IMR-90 (cell line): ENCODE results near the gene MND1. TPM values are rescaled to one million over a fixed set of nuclear protein-coding genes. Genes with fewer than 3 reads are reported as not detected.

Experiments
- ATAC-seq: fragments of 200-7000 bp; cut with Tn5 transposase; 2 replicates; pipeline ENCODE4 v1.9.1; 2020; ENCODE audit warnings: low read depth, mild to moderate bottlenecking, moderate library complexity
- BruUV-seq: library from RNA; stranded (reverse); fragments of 400-500 nt; replicated peaks from 2 replicates; lab custom pipeline; 2021; lab: Mats Ljungman, UMichigan
- CTCF ChIA-PET: fragments of 300-600 bp; formaldehyde crosslinking; extraction: SDS; loops from one replicate; lab custom pipeline; 2021; ENCODE audit warnings: antibody characterized with exemption; lab: Yijun Ruan, JAX
- POLR2A ChIA-PET: fragments of 300-600 bp; sonication (Branson Sonifier 250); formaldehyde crosslinking; loops from one replicate; lab custom pipeline; 2022; ENCODE audit warnings: antibody characterized with exemption; ENCODE audit not compliant: unreplicated experiment; lab: Charles Lee
- DNase-seq: peaks from one replicate; pipeline ENCODE4 v3.0.0; 2013
- H2AFZ ChIP-seq: replicated peaks from 2 replicates; pipeline ENCODE3; 2013; ENCODE audit warnings: low read length, mild to moderate bottlenecking; ENCODE audit not compliant: poor library complexity
- H2AK5ac ChIP-seq: 2 replicates; pipeline ENCODE4 v1.6.1; 2013; ENCODE audit warnings: low read depth, low read length, inconsistent platforms
- H2AK9ac ChIP-seq: replicated peaks from 2 replicates; pipeline ENCODE3; 2013; ENCODE audit warnings: mild to moderate bottlenecking, low read depth, low read length, moderate library complexity; ENCODE audit not compliant: poor library complexity
- H2BK120ac ChIP-seq: 2 replicates; pipeline ENCODE4 v1.6.1; 2013; ENCODE audit warnings: low read depth, low read length, inconsistent platforms
- H2BK15ac ChIP-seq: 3 replicates; pipeline ENCODE4 v1.6.1; 2013; ENCODE audit warnings: low read depth, low read length, inconsistent platforms
- H2BK20ac ChIP-seq: 2 replicates; pipeline ENCODE4 v1.6.1; 2013; ENCODE audit warnings: low read depth, mild to moderate bottlenecking, inconsistent platforms, low read length, moderate library complexity
- H2BK5ac ChIP-seq: 2 replicates; pipeline ENCODE4 v1.6.1; 2013; ENCODE audit warnings: mild to moderate bottlenecking, low read depth, low read length, inconsistent platforms; ENCODE audit not compliant: poor library complexity, severe bottlenecking
- H3K14ac ChIP-seq: replicated peaks from 2 replicates; pipeline ENCODE4 v1.6.1; 2013; ENCODE audit warnings: low read depth, low read length, inconsistent platforms
- H3K18ac ChIP-seq: 2 replicates; pipeline ENCODE4 v1.6.1; 2013; ENCODE audit warnings: low read depth, low read length, control low read depth
- H3K23ac ChIP-seq: 2 replicates; pipeline ENCODE4 v1.6.1; 2013; ENCODE audit warnings: low read depth, low read length, inconsistent platforms
- H3K27ac ChIP-seq: 2 replicates; pipeline ENCODE4 v1.5.1; 2013; ENCODE audit warnings: mild to moderate bottlenecking, control low read depth, low read length; ENCODE audit not compliant: insufficient read depth
- H3K27me3 ChIP-seq: 2 replicates; pipeline ENCODE4 v1.6.1; 2013; ENCODE audit warnings: low read length; ENCODE audit not compliant: control insufficient read depth, insufficient read depth
- H3K36me3 ChIP-seq: 2 replicates; pipeline ENCODE4 v1.6.1; 2013; ENCODE audit warnings: low read length, mixed read lengths; ENCODE audit not compliant: control insufficient read depth, insufficient read depth
- H3K4ac ChIP-seq: 2 replicates; pipeline ENCODE4 v1.6.1; 2013; ENCODE audit warnings: low read depth, low read length, inconsistent platforms
- H3K4me1 ChIP-seq: 2 replicates; pipeline ENCODE4 v1.6.1; 2013; ENCODE audit warnings: low read length, mixed read lengths; ENCODE audit not compliant: control insufficient read depth, insufficient read depth
- H3K4me2 ChIP-seq: 2 replicates; pipeline ENCODE4 v1.6.1; 2013; ENCODE audit warnings: low read depth, mild to moderate bottlenecking, control low read depth, low read length, moderate library complexity
- H3K4me3 ChIP-seq: 2 replicates; pipeline ENCODE4 v1.5.1; 2013; ENCODE audit warnings: low read depth, mild to moderate bottlenecking, control low read depth, low read length, moderate library complexity; ENCODE audit not compliant: insufficient read depth
- H3K56ac ChIP-seq: 2 replicates; pipeline ENCODE4 v1.6.1; 2013; ENCODE audit warnings: low read length, inconsistent platforms; ENCODE audit not compliant: insufficient read depth; ENCODE audit errors: extremely low read depth
- H3K79me1 ChIP-seq, 2 experiments: 2 replicates each; pipeline ENCODE4 v1.6.1; 2013; ENCODE audit warnings: low read length in 2 of 2, inconsistent platforms in 1 of 2, low read depth in 1 of 2
- H3K9ac ChIP-seq: 2 replicates; pipeline ENCODE4 v1.6.1; 2013; ENCODE audit warnings: low read depth, low read length, control low read depth
- H3K9me1 ChIP-seq: 2 replicates; pipeline ENCODE4 v1.6.1; 2013; ENCODE audit warnings: low read length, inconsistent platforms; ENCODE audit not compliant: insufficient read depth
- H3K9me3 ChIP-seq: 2 replicates; pipeline ENCODE4 v1.6.1; 2013; ENCODE audit warnings: low read length; ENCODE audit not compliant: control insufficient read depth, insufficient read depth
- H4K20me1 ChIP-seq: 2 replicates; pipeline ENCODE4 v1.6.1; 2013; ENCODE audit warnings: low read length, inconsistent platforms; ENCODE audit not compliant: insufficient read depth
- H4K5ac ChIP-seq: 2 replicates; pipeline ENCODE4 v1.6.1; 2013; ENCODE audit warnings: mild to moderate bottlenecking, low read depth, low read length, control low read depth
- H4K8ac ChIP-seq, 2 experiments: 2 replicates each; pipeline ENCODE4 v1.6.1; 2013; ENCODE audit warnings: low read depth in 2 of 2, low read length in 2 of 2, control low read depth in 1 of 2, inconsistent platforms in 1 of 2
- H4K91ac ChIP-seq: 2 replicates; pipeline ENCODE4 v1.6.1; 2013; ENCODE audit warnings: low read depth, low read length, inconsistent platforms; ENCODE audit not compliant: insufficient read depth
- CEBPB ChIP-seq: IDR thresholded peaks from 2 replicates; pipeline ENCODE4 v1.6.1; 2012; ENCODE audit warnings: low read depth, low read length, improper control_type of control experiment
- CHD1 ChIP-seq: IDR thresholded peaks from 2 replicates; pipeline ENCODE4 v1.6.1; 2012; ENCODE audit warnings: low read depth, low read length, improper control_type of control experiment
- CTCF ChIP-seq: conservative IDR thresholded peaks from 2 replicates; pipeline ENCODE4 v1.5.1; 2012; ENCODE audit warnings: mild to moderate bottlenecking, low read depth, low read length, improper control_type of control experiment
- ELK1 ChIP-seq: fragments of 150-350 bp; IDR thresholded peaks from 2 replicates; pipeline ENCODE4 v1.6.1; 2016; ENCODE audit warnings: low read depth, mild to moderate bottlenecking, low read length, moderate library complexity, borderline replicate concordance
- FOS ChIP-seq: fragments of 150-350 bp; IDR thresholded peaks from 2 replicates; pipeline ENCODE4 v1.6.1; 2016; ENCODE audit warnings: low read depth, low read length
- POLR2A ChIP-seq: IDR thresholded peaks from 2 replicates; pipeline ENCODE4 v1.6.1; 2012; ENCODE audit warnings: mild to moderate bottlenecking, low read depth, low read length
- RAD21 ChIP-seq: IDR thresholded peaks from 2 replicates; pipeline ENCODE4 v1.6.1; 2012; ENCODE audit warnings: low read length, improper control_type of control experiment
- RFX5 ChIP-seq: IDR thresholded peaks from 2 replicates; pipeline ENCODE4 v1.8.0; 2012; ENCODE audit warnings: low read depth, mild to moderate bottlenecking, low read length, moderate library complexity
- SMC3 ChIP-seq: fragments of 150-350 bp; IDR thresholded peaks from 2 replicates; pipeline ENCODE4 v1.6.1; 2016; ENCODE audit warnings: low read depth, mild to moderate bottlenecking, antibody characterized with exemption, low read length, moderate library complexity
- USF2 ChIP-seq: fragments of 150-350 bp; IDR thresholded peaks from 2 replicates; pipeline ENCODE4 v1.6.1; 2017; ENCODE audit warnings: mild to moderate bottlenecking, antibody characterized with exemption, low read length, low read depth
- WGBS, 2 experiments: methylation state at CpG; one replicate each; pipeline versions ENCODE4 v1.1.5 to v1.1.7; 2013; ENCODE audit warnings: missing lambda C conversion rate in 2 of 2; ENCODE audit not compliant: insufficient read length in 1 of 2; ENCODE audit errors: extremely low coverage in 2 of 2; 5-methylcytosine and 5-hydroxymethylcytosine counted together
- dilution Hi-C: fragments of 300-500 bp; cut with HindIII; formaldehyde crosslinking; loops from one replicate; pipeline ENCODE4 v1.14.3; 2018; ENCODE audit warnings: low sequenced_read_pairs; ENCODE audit not compliant: unreplicated experiment
- in situ Hi-C: fragments of 300-500 bp; cut with MboI; formaldehyde crosslinking; loops from 3 replicates; pipeline ENCODE4 v1.14.3; 2019; ENCODE audit warnings: low sequenced_read_pairs, inconsistent platforms, mixed read lengths
- intact Hi-C: fragments of 100-400 bp; cut with micrococcal nuclease; formaldehyde crosslinking; loops from 2 replicates; pipeline ENCODE4 v1.10.0; 2022
- polyA plus RNA-seq, 3 experiments: library from polyadenylated mRNA; depleted of rRNA; stranded (reverse); fragments of >200 nt; gene quantifications; 2 replicates each; pipeline ENCODE4 v1.2.3, GENCODE V29; 2012; ENCODE audit warnings: low replicate concordance in 1 of 3
- total RNA-seq: library from RNA; depleted of rRNA; stranded (reverse); fragments of >200 nt; gene quantifications from 2 replicates; pipeline ENCODE4 v1.2.3, GENCODE V29; 2012

The MND1 gene
- total and polyA plus RNA-seq, 2 of the 4 experiments (the other 2 are of a cell fraction), result 0.36 to 3.5 TPM

GRCh38 chr4:153398713-153399112 lies 54.2 kb downstream of the MND1 start:
- DNase-seq, result no peak
- Histone ChIP-seq H3K27me3 (no peaks in the 10 kb centered on the region), H2AK5ac (no peak overlapping the region), H2AK9ac (no peak overlapping the region), H3K79me1 (no peaks in the 10 kb centered on the region), H3K14ac (no peak overlapping the region), H4K91ac (no peak overlapping the region), H2AFZ (no peak overlapping the region), H4K8ac (no peak overlapping the region), H4K20me1 (no peaks in the 10 kb centered on the region), H3K4me3 (no peak overlapping the region), H2BK15ac (no peak overlapping the region), H2BK120ac (no peak overlapping the region), H3K4me1 (no peaks in the 10 kb centered on the region), H4K5ac (no peak overlapping the region), H3K9me3 (no peaks in the 10 kb centered on the region), H2BK20ac (no peak overlapping the region), H3K18ac (no peak overlapping the region), H2BK5ac (no peak overlapping the region), H3K9me1 (no peaks in the 10 kb centered on the region), H3K36me3 (no peaks in the 10 kb centered on the region), H3K27ac (no peak overlapping the region), H3K4me2 (no peak overlapping the region), H3K4ac (no peak overlapping the region), H3K23ac (no peak overlapping the region), H3K9ac (no peak overlapping the region), H3K56ac (no peak overlapping the region)
- in situ Hi-C loops, result no loop called here
- ChIA-PET CTCF (no interaction called here), POLR2A (no interaction called here)
- intact Hi-C loops, result loop anchor here (5.0 kb wide), 1 partner anchor 354 kb away; no protein-coding TSS in a partner anchor
- BruUV-seq, result no TSS peak
- ATAC-seq, result no peak
- no CpG with 5 or more reads among the region's 3 CpGs for WGBS, 2 experiments
- dilution Hi-C loops, result no loop called here
- TF ChIP-seq POLR2A (no peak), ELK1 (no peak), CTCF (no peak), CEBPB (no peak), FOS (no peak), SMC3 (no peak), USF2 (no peak), RFX5 (no peak), CHD1 (no peak), RAD21 (no peak)
